ENCODE data around the gene AOPEP. TPM values are rescaled to one million over a fixed set of nuclear protein-coding genes. Genes with fewer than 3 reads are reported as not detected.

Gene AOPEP
- total RNA-seq, 2 experiments from 2014 or later, result 6.9 to 7.0 TPM

DNA sequence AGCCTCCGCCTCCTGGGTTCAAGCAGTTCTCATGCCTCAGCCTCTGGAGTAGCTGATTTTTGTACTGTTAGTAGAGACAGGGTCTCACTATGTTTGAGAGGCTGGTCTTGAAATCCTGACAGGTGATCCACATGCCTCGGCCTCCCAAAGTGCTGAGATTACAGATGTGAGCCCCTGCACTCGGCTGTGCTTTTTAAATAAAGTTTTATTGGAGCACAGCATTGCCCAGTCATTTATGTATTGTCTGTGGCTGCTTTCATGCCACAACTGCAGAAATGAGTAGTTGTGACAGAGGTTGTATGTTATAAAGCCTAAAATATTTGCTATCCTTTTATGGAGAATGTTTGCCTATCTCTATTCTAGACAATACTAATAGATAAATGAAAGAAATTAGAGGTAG is 169.2 kb downstream of the AOPEP start:
- Histone ChIP-seq H3K36me3 (ENCODE audit: insufficient read depth, low read length) (no peaks in the 10 kb centered on the region), H3K4me1 (ENCODE audit: insufficient read depth, low read length) (no peaks in the 10 kb centered on the region), H3K4me3 (ENCODE audit: low read length) (no peak overlapping the region), H3K9me3 (ENCODE audit: control insufficient read depth in 1 of 2, insufficient read depth in 1 of 2, low read length in 2 of 2) (peaks cover 4 to 5% of the 10 kb centered on the region in 2 experiments), H3K27ac (ENCODE audit: low read depth in 1 of 2, low read length in 2 of 2) (no peak overlapping the region), H3K27me3 (ENCODE audit: control insufficient read depth in 1 of 2, insufficient read depth in 2 of 2, low read length in 2 of 2) (no peaks in the 10 kb centered on the region)
- POLR2A ChIA-PET, result no interaction called here
- ATAC-seq (ENCODE audit: poor library complexity) (no peak), DNase-seq (no peak)
- no peaks in the 10 kb centered on the region for H3K27me3 Mint-ChIP-seq
- CTCF ChIA-PET, result no interaction called here
- H3K4me1 Mint-ChIP-seq (ENCODE audit: low read depth), result peaks cover 5% of the 10 kb centered on the region
- H3K4me3 Mint-ChIP-seq, result no peak overlapping the region
- TF ChIP-seq CTCF (IDR thresholded peaks at IDR 0.05), result no peak
- intact Hi-C loops (cut with DNase I, micrococcal nuclease), result no loop called here
- peaks cover 3% of the 10 kb centered on the region for H3K36me3 Mint-ChIP-seq (ENCODE audit: low read depth)
- no peak overlapping the region for H3K27ac Mint-ChIP-seq
- H3K9me3 Mint-ChIP-seq, result no peaks in the 10 kb centered on the region

GRCh38 chr9:94896512-94896911 is 170.0 kb downstream of the AOPEP start:
- Histone ChIP-seq H3K9me3 (ENCODE audit: control insufficient read depth in 1 of 2, insufficient read depth in 1 of 2, low read length in 2 of 2) (peaks cover 0 to 4% of the 10 kb centered on the region in 2 experiments), H3K27ac (ENCODE audit: low read depth in 1 of 2, low read length in 2 of 2) (no peak overlapping the region), H3K4me1 (ENCODE audit: insufficient read depth, low read length) (no peaks in the 10 kb centered on the region), H3K36me3 (ENCODE audit: insufficient read depth, low read length) (no peaks in the 10 kb centered on the region), H3K27me3 (ENCODE audit: control insufficient read depth in 1 of 2, insufficient read depth in 2 of 2, low read length in 2 of 2) (no peaks in the 10 kb centered on the region), H3K4me3 (ENCODE audit: low read length) (no peak overlapping the region)
- no peak for ATAC-seq (ENCODE audit: poor library complexity)
- Mint-ChIP-seq H3K27me3 (no peaks in the 10 kb centered on the region), H3K27ac (no peak overlapping the region), H3K9me3 (no peaks in the 10 kb centered on the region), H3K36me3 (ENCODE audit: low read depth) (no peaks in the 10 kb centered on the region), H3K4me3 (no peak overlapping the region), H3K4me1 (ENCODE audit: low read depth) (peaks cover 5% of the 10 kb centered on the region)
- no peak for TF ChIP-seq CTCF (IDR thresholded peaks at IDR 0.05)
- ChIA-PET CTCF (no interaction called here), POLR2A (no interaction called here)
- intact Hi-C loops (cut with DNase I, micrococcal nuclease), result no loop called here
- no peak for DNase-seq

DNA sequence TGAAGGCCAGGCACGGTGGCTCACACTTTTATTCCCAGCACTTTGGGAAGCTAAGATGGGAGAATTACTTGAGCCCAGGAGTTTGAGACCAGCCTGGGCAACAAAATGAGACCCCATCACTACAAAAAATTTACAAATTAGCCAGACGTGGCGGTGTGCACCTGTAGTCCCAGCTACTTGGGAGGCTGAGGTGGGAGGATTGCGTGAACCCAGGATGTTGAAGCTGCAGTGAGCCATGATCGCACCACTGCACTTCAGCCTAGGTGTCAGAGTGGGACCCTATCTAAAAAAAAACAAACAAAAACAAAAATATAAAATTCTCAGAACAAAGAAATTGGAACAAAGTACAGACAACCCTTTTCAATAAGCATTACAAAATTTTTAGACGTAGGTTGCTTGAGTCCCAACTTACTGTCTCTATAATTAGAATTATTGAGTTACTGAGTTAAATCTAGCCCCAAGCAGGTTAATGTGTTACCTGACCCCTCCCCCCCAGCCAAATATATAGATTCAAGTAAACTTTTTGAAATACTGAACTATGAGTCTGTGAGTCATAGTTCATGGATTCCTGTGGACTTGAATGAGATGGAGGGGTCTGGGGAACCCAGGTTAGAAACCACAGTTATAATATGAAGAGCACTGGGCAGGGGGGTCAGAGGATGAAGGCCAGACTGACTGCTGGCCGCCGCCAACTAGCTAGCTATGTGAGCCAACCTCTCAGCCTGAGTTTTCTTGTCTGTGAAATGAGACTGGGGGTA is 173.1 kb downstream of the AOPEP start:
- intact Hi-C loops (cut with DNase I, micrococcal nuclease), result no loop called here
- TF ChIP-seq CTCF (IDR thresholded peaks at IDR 0.05), result no peak
- H3K27me3 Mint-ChIP-seq, result no peaks in the 10 kb centered on the region
- peaks cover 5% of the 10 kb centered on the region for H3K4me1 Mint-ChIP-seq (ENCODE audit: low read depth)
- CTCF ChIA-PET, result interaction anchor here (0.7 kb wide), 1 partner anchor 16 kb away, joined by 3 read pairs; no protein-coding TSS in a partner anchor
- H3K36me3 ChIP-seq (ENCODE audit: insufficient read depth, low read length), result no peaks in the 10 kb centered on the region
- no peaks in the 10 kb centered on the region for H3K9me3 Mint-ChIP-seq
- H3K27ac Mint-ChIP-seq, result no peak overlapping the region
- H3K4me3 Mint-ChIP-seq, result no peak overlapping the region
- no peak overlapping the region for H3K4me3 ChIP-seq (ENCODE audit: low read length)
- DNase-seq (no peak), ATAC-seq (ENCODE audit: poor library complexity) (no peak)
- peaks cover 0 to 4% of the 10 kb centered on the region in 2 experiments for H3K9me3 ChIP-seq (ENCODE audit: control insufficient read depth in 1 of 2, insufficient read depth in 1 of 2, low read length in 2 of 2)
- H3K27me3 ChIP-seq (ENCODE audit: control insufficient read depth in 1 of 2, insufficient read depth in 2 of 2, low read length in 2 of 2), result no peaks in the 10 kb centered on the region
- no peaks in the 10 kb centered on the region for H3K4me1 ChIP-seq (ENCODE audit: insufficient read depth, low read length)
- H3K27ac ChIP-seq (ENCODE audit: low read depth in 1 of 2, low read length in 2 of 2), result no peak overlapping the region
- H3K36me3 Mint-ChIP-seq (ENCODE audit: low read depth), result no peaks in the 10 kb centered on the region
- POLR2A ChIA-PET, result no interaction called here

Measured in CD4-positive, alpha-beta T cell (primary cell).